B cell (primary cell): Measurements from ENCODE around the gene NBEAL1.
"Not testable (repeated sequence)": the region's sequence is repeated elsewhere in the genome, so short reads cannot be mapped to it uniquely, and the experiment has no call there.

Source experiments
- EZH2 ChIP-seq: IDR thresholded peaks from 2 replicates; pipeline ENCODE4 v1.6.1; 2012; ENCODE audit warnings: borderline replicate concordance, low read depth, mild to moderate bottlenecking, moderate library complexity, low read length; ENCODE audit not compliant: insufficient read depth, poor library complexity, severe bottlenecking
- TF ChIP-seq, protein P1 (sequence below): fragments of 200-600 bp; IDR thresholded peaks from one replicate; pipeline ENCODE4 v1.8.0; 2022; ENCODE audit warnings: antibody characterized with exemption, mild to moderate bottlenecking

- TF ChIP-seq, protein P1, sequence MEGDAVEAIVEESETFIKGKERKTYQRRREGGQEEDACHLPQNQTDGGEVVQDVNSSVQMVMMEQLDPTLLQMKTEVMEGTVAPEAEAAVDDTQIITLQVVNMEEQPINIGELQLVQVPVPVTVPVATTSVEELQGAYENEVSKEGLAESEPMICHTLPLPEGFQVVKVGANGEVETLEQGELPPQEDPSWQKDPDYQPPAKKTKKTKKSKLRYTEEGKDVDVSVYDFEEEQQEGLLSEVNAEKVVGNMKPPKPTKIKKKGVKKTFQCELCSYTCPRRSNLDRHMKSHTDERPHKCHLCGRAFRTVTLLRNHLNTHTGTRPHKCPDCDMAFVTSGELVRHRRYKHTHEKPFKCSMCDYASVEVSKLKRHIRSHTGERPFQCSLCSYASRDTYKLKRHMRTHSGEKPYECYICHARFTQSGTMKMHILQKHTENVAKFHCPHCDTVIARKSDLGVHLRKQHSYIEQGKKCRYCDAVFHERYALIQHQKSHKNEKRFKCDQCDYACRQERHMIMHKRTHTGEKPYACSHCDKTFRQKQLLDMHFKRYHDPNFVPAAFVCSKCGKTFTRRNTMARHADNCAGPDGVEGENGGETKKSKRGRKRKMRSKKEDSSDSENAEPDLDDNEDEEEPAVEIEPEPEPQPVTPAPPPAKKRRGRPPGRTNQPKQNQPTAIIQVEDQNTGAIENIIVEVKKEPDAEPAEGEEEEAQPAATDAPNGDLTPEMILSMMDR = not testable (repeated sequence)
- TF ChIP-seq EZH2 = not testable (repeated sequence)
Observed at GRCh38 chr2:202997113-202997512, 17.6 kb upstream of the NBEAL1 start.
